CD4-positive, alpha-beta T cell treated with Interferon gamma for 1 hour (primary cell): ENCODE results near the gene PRR23E.

Experiments
- DNase-seq: peaks from one replicate; pipeline ENCODE4 v3.0.0-alpha.2; 2020

PRR23E gene

GRCh38 chr3:127165694-127166485 is 27.0 kb upstream of the PRR23E start:
- no peak for DNase-seq

GRCh38 chr3:127166501-127167065 is 26.3 kb upstream of the PRR23E start:
- DNase-seq: no peak

GRCh38 chr3:127167315-127168043 is 25.5 kb upstream of the PRR23E start:
- no peak for DNase-seq

GRCh38 chr3:127168271-127168670 is 24.7 kb upstream of the PRR23E start:
- DNase-seq: no peak

GRCh38 chr3:127170814-127171213 is 22.1 kb upstream of the PRR23E start:
- DNase-seq: no peak

GRCh38 chr3:127171320-127171719 is 21.6 kb upstream of the PRR23E start:
- DNase-seq: no peak

GRCh38 chr3:127171721-127172120 is 21.2 kb upstream of the PRR23E start:
- DNase-seq: no peak

- DNase-seq: no peak
Measured at GRCh38 chr3:127172211-127172610, 20.7 kb upstream of the PRR23E start.

GRCh38 chr3:127172781-127173515 is 20.0 kb upstream of the PRR23E start:
- DNase-seq: no peak

- no peak for DNase-seq
Measured at GRCh38 chr3:127173516-127174166, 19.3 kb upstream of the PRR23E start.

GRCh38 chr3:127174284-127174683 is 18.6 kb upstream of the PRR23E start:
- DNase-seq: no peak

- no peak for DNase-seq
Measured at GRCh38 chr3:127174715-127175140, 18.2 kb upstream of the PRR23E start.

GRCh38 chr3:127175272-127175671 is 17.7 kb upstream of the PRR23E start:
- no peak for DNase-seq

GRCh38 chr3:127177226-127177625 is 15.7 kb upstream of the PRR23E start:
- DNase-seq: no peak

GRCh38 chr3:127180859-127181258 is 12.1 kb upstream of the PRR23E start:
- no peak for DNase-seq

- DNase-seq: no peak
Measured at GRCh38 chr3:127182431-127182830, 10.5 kb upstream of the PRR23E start.

GRCh38 chr3:127182848-127183714 is 9.8 kb upstream of the PRR23E start:
- DNase-seq: no peak

- no peak for DNase-seq
Measured at GRCh38 chr3:127183931-127184869, 8.7 kb upstream of the PRR23E start.

GRCh38 chr3:127184870-127185216 is 8.1 kb upstream of the PRR23E start:
- no peak for DNase-seq

GRCh38 chr3:127185268-127185667 is 7.7 kb upstream of the PRR23E start:
- DNase-seq: no peak
